Stimulated activated memory B cell treated with anti-CD40 and anti-IgM and Interleukin-4, amounts not matched to agents 10 μg/mL and 1 μg/mL and 100 μg/mL, for 72 hours (primary cell): ENCODE measurements around the gene KDM5B.
"Not testable (repeated sequence)": the region's sequence is repeated elsewhere in the genome, so short reads cannot be mapped to it uniquely, and the experiment has no call there.

ENCODE experiments used
- ATAC-seq: fragments of 150-1000 bp; cut with Tn5 transposase; 2 replicates; pipeline ENCODE4 v1.10.0; 2021
- H3K27ac Mint-ChIP-seq: one replicate; pipeline ENCODE4 v1.8.0; 2022; ENCODE audit warnings: mild to moderate bottlenecking, mixed read lengths
- H3K27me3 Mint-ChIP-seq: one replicate; pipeline ENCODE4 v1.8.0; 2022; ENCODE audit warnings: mixed read lengths
- H3K36me3 Mint-ChIP-seq: one replicate; pipeline ENCODE4 v1.8.0; 2022; ENCODE audit warnings: mixed read lengths
- H3K4me1 Mint-ChIP-seq: one replicate; pipeline ENCODE4 v1.8.0; 2022; ENCODE audit warnings: mixed read lengths
- H3K4me3 Mint-ChIP-seq: one replicate; pipeline ENCODE4 v1.8.0; 2022; ENCODE audit warnings: mild to moderate bottlenecking, moderate library complexity, mixed read lengths
- H3K9me3 Mint-ChIP-seq: one replicate; pipeline ENCODE4 v1.8.0; 2022; ENCODE audit warnings: mixed read lengths

The KDM5B gene

GRCh38 chr1:202831906-202832305 lies 23.7 kb upstream of the KDM5B start:
- Mint-ChIP-seq H3K36me3 (no peaks in the 10 kb centered on the region), H3K9me3 (no peaks in the 10 kb centered on the region)

DNA sequence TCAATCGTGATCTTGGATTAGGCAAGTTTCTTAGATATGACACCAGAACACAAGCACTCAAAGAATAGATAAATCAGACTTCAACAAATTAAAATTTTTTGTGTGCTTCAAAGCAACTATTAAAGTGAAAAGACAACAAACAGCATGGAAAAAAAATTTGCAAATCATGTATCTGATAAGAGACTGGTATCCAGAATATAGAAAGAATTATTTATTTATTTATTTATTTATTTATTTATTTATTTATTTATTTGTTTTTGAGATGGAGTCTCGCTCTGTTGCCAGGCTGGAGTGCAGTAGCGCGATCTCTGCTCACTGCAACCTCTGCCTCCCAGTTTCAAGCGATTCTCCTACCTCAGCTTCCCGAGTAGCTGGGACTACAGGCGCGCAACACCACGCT lies 21.0 kb upstream of the KDM5B start:
- H3K4me1 Mint-ChIP-seq, ATAC-seq: not testable (repeated sequence)

More at GRCh38 chr1:202831906-202832305, 23.7 kb upstream of the KDM5B start:
- Mint-ChIP-seq H3K27me3 (no peaks in the 10 kb centered on the region), H3K4me3 (no peak overlapping the region), H3K4me1 (peaks cover 23% of the 10 kb centered on the region), H3K27ac (no peak overlapping the region)
- ATAC-seq: no peak

DNA sequence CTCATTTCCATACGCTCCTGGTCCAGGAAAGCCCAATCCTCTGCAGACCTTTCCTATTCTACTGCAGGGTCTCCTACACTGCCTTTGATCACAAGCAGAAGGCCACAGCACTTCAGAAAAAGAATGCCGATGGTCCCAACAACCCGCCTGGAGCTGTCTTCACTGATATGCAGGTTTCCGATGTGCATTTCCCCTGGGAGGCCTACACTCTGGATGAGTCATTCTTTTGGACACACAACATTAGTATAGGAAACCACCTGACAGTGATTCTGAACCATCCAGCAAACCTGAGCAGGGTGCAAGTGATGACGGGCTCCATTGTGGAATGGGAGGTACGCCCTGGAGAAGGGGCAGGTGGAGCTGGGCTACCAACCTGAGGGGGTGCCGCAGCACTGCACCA lies 17.5 kb upstream of the KDM5B start:
- Mint-ChIP-seq H3K27ac (no peak overlapping the region), H3K9me3 (no peaks in the 10 kb centered on the region), H3K4me1 (peaks cover 7% of the 10 kb centered on the region), H3K4me3 (no peak overlapping the region), H3K36me3 (no peaks in the 10 kb centered on the region), H3K27me3 (peaks cover 43% of the 10 kb centered on the region)
- no peak for ATAC-seq

More for the DNA sequence above, 21.0 kb upstream of the KDM5B start:
- peaks cover 13% of the 10 kb centered on the region for H3K27me3 Mint-ChIP-seq
- H3K4me3 Mint-ChIP-seq, H3K9me3 Mint-ChIP-seq, H3K36me3 Mint-ChIP-seq, H3K27ac Mint-ChIP-seq: not testable (repeated sequence)

GRCh38 chr1:202821467-202821866 lies 13.2 kb upstream of the KDM5B start:
- H3K27ac Mint-ChIP-seq: no peak overlapping the region
- no peaks in the 10 kb centered on the region for H3K9me3 Mint-ChIP-seq
- H3K36me3 Mint-ChIP-seq: no peaks in the 10 kb centered on the region
- H3K4me1 Mint-ChIP-seq: peaks cover 18% of the 10 kb centered on the region
- H3K27me3 Mint-ChIP-seq: peaks cover 76% of the 10 kb centered on the region
- no peak for ATAC-seq
- no peak overlapping the region for H3K4me3 Mint-ChIP-seq

- Mint-ChIP-seq H3K27ac (no peak overlapping the region), H3K27me3 (peaks cover 60% of the 10 kb centered on the region), H3K36me3 (no peaks in the 10 kb centered on the region), H3K9me3 (no peaks in the 10 kb centered on the region), H3K4me1 (peaks cover 11% of the 10 kb centered on the region), H3K4me3 (no peak overlapping the region)
- no peak for ATAC-seq
Measured at GRCh38 chr1:202818819-202819218, 10.6 kb upstream of the KDM5B start.

DNA sequence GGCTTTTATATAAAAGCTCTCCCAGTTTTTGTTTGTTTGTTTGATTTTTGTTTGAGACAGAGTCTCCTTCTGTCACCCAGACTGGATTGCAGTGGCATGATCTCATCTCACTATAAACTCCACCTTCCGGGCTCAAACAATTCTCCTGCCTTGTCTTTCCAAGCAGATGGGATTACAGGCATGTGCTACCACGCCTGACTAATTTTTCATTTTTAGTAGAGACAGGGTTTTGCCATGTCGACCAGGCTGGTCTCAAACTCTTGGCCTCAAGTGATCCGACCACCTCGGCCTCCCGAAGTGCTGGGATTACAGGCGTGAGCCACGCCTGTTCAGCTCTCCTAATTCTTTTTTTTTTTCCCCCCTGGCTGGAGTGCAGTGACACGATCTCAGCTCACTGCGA lies 6.9 kb upstream of the KDM5B start:
- H3K27me3 Mint-ChIP-seq: peaks cover 50% of the 10 kb centered on the region
- H3K36me3 Mint-ChIP-seq: no peaks in the 10 kb centered on the region
- no peaks in the 10 kb centered on the region for H3K9me3 Mint-ChIP-seq
- H3K4me3 Mint-ChIP-seq: no peak overlapping the region
- no peak overlapping the region for H3K27ac Mint-ChIP-seq
- ATAC-seq: no peak
- H3K4me1 Mint-ChIP-seq: peaks cover 30% of the 10 kb centered on the region

DNA sequence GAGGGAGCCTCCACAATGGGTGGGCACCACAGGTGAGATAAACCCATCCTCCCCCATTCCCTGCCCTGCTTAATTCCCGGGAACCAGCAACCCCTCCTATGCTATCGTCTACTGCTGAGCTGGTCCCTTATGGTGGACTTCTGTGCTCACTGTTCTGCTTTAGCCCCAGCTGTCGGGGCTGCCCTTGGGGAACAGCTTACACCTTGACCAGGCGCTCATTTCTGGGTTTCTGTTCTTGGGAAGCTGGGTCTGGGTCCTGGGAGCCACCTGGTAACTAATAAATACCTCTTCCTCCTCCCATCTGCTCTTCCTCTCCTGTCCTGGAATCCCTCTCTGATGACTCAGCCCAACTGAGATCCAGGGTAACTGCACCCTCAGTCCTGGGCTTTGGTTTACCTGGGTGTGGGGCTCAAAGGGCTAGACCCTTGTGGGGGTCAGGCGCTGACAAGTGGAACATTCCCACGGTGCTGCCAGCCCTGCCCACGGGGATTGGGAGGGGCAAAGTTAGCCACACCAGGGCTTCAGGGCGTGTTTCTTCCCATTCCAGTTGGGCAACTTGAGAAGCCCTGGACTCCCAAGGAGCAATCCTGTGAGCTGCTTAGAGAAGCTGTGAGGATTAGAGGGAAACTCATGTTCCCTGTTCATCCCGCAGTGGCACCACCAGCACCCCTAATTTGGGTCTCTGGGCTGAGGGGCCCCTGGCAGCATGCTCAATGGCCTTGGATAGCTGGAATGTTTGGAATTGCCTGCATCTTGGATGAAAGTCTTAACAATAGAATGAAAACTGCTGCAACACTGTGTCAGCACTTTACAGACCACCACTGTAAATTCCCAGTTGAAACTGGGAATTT lies 4.2 kb upstream of the KDM5B start:
- Mint-ChIP-seq H3K27me3 (peaks cover 25% of the 10 kb centered on the region), H3K4me3 (peak overlapping the region; percentile 90), H3K27ac (peak overlapping the region; percentile 63)

DNA sequence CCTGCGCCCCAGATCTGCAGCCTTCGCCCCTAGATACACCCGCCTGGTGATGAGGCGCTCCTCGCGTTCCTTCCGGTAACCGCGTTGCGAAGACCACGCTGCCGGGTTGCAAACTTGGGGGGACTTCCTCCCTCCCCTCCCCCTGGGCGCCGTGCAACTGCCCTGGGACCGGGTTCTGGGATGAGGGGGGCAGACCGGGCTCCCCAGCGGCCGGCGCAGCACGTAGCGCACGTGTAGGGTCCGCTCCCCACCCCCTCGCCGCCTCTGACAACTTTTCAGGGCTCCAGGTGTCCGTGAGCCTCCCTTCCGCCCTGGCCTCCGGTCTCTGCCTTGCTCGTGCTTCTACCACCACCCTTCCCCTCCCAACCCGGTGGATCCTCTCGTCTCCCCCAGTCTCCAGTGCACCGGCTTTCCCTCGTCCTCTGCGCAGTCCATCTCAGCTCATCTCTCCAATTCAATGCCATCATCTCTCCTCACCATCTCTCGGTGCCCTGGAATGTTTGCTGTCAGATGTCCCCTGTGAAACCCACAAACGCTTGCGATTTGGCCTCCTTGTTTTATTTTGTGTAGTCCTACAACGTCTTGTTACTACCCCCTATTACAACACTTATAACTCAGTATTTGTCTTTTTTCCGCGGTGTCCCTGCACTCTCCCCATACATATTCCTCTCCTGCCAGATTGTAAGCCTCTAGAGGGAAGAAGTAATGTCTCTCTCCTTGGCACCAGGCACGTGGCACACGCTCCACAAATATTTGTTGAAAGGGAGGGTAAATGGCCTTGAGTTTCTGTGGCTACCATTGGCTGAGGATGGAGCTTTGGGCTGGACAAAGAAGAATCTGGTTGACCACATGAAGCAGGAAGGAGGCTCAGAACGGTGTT lies 3.3 kb upstream of the KDM5B start:
- H3K4me3 Mint-ChIP-seq: peak overlapping the region; percentile 90
- no peaks in the 10 kb centered on the region for H3K36me3 Mint-ChIP-seq
- H3K9me3 Mint-ChIP-seq: no peaks in the 10 kb centered on the region
- H3K4me1 Mint-ChIP-seq: peaks cover 37% of the 10 kb centered on the region
- ATAC-seq: peak; percentile 2
- peaks cover 17% of the 10 kb centered on the region for H3K27me3 Mint-ChIP-seq
- peak overlapping the region; percentile 63 for H3K27ac Mint-ChIP-seq

More for the DNA sequence above, 4.2 kb upstream of the KDM5B start:
- Mint-ChIP-seq H3K9me3 (no peaks in the 10 kb centered on the region), H3K36me3 (no peaks in the 10 kb centered on the region), H3K4me1 (peaks cover 34% of the 10 kb centered on the region)
- ATAC-seq: no peak

DNA sequence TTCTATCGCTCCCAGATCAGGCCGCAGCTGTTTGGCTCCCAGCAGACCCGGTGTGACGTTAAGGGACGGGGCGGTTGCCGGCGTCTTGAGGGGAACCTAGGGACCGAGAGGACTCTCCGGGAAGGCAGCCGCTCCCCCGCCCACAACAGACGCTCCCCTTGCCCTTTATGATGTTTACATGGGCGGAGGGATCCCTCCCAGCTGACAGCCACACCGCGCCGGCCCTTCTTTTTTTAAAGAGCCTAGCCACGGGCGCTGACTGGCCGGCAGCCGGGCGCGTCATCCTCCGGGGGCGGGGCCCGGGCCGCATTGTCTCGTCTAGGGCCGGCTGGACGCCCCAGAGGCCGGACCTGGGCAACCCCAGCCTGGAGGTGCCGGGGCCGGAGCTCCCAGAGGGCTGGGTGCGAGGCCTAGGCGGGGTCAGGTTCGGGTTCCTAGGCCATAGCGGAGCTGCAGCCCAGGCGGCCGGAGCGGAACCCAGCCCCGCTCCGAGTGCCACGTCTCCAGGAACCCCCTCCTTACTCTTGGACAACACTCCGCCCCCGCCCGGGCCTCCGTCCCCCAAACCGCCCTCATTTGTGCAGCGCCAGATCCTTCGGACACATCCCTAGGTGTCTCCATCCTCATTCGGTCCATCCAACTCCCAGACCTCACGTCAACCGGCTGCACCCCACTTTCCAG lies 2.5 kb upstream of the KDM5B start, which contains the start of gene PCAT6:
PCAT6 (plus strand) TSS at position 340 of the 681 bp plus-strand sequence.
- H3K4me3 Mint-ChIP-seq: peak within 1 kb of the TSS; percentile 90
- peaks cover 45% of the 10 kb centered on the region for H3K4me1 Mint-ChIP-seq
- H3K27me3 Mint-ChIP-seq: peaks cover 17% of the 10 kb centered on the region
- H3K36me3 Mint-ChIP-seq: no peaks in the 10 kb centered on the region
- ATAC-seq: peak; percentile 90
- H3K9me3 Mint-ChIP-seq: no peaks in the 10 kb centered on the region
- H3K27ac Mint-ChIP-seq: peak within 1 kb of the TSS; percentile 63

- peak overlapping the region; percentile 63 for H3K27ac Mint-ChIP-seq
- H3K27me3 Mint-ChIP-seq: peaks cover 17% of the 10 kb centered on the region
- H3K4me3 Mint-ChIP-seq: peak overlapping the region; percentile 90
- ATAC-seq: no peak
- peaks cover 50% of the 10 kb centered on the region for H3K4me1 Mint-ChIP-seq
- H3K36me3 Mint-ChIP-seq: no peaks in the 10 kb centered on the region
- no peaks in the 10 kb centered on the region for H3K9me3 Mint-ChIP-seq
Measured at GRCh38 chr1:202810193-202810614, 2.0 kb upstream of the KDM5B start.

GRCh38 chr1:202809597-202810159 lies 1.5 kb upstream of the KDM5B start:
- no peaks in the 10 kb centered on the region for H3K9me3 Mint-ChIP-seq
- H3K36me3 Mint-ChIP-seq: no peaks in the 10 kb centered on the region
- ATAC-seq: no peak
- H3K27me3 Mint-ChIP-seq: peaks cover 17% of the 10 kb centered on the region
- peaks cover 51% of the 10 kb centered on the region for H3K4me1 Mint-ChIP-seq
- no peak overlapping the region for H3K27ac Mint-ChIP-seq
- peak overlapping the region; percentile 13 for H3K4me3 Mint-ChIP-seq

DNA sequence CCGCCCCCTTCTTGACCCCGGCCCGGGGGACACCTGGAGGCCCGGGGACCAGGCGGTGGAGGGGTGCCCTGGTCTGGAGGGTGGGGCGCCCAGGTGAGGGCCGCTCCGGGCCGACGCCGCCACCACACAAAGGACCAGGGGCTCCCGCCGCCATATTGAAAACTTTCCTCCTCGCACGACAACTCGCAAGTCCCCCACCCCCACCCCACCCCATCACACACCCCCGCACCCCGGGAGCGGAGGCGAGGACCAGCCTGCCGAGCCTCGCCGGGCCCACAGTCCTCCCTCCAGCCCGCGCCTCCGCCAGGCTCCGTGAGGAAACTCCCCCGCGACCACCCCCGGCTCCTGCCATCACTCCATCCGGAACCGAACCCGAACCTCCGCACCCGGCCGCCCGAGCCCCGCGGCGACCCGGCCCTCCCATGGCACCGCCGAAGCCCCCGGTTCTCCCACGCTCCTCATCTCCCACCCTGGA lies 733 bp downstream of the KDM5B start:
- Mint-ChIP-seq H3K27me3 (peaks cover 14% of the 10 kb centered on the region), H3K4me3 (peak overlapping the region; percentile 81), H3K9me3 (no peaks in the 10 kb centered on the region), H3K4me1 (peaks cover 58% of the 10 kb centered on the region), H3K36me3 (no peaks in the 10 kb centered on the region), H3K27ac (peak overlapping the region; percentile 78)
- peak; percentile 38 for ATAC-seq

DNA sequence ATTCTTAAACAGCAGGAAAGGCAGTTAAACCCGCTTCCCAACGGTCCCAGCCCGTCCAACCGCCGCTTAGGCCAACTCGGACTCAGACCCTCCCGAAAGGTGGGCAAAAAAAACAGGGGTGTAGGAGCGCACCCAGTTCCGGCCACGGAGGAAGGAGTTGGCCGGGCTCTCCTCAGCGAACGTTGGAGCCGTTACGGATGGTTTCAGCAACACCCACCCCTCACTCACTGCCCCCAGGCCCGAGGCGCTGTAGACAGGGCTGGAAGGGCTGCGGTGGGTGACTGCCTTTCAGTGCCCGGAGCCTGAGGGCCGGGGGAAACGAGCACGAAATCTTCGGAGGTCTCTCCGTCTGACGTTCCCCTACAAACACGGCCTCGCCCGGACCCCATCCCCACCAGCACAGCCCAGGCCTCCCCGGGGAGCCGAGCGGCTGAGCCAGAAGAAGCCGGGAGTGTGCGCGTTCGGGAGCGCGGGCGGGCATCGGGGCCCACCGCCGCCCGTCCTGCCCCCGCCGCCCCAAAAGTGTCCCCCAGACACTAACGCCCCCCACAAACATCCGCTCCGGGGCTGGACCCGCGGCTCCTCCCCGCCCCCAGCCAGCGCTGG lies 1.3 kb downstream of the KDM5B start:
- Mint-ChIP-seq H3K27me3 (peaks cover 9% of the 10 kb centered on the region), H3K36me3 (no peaks in the 10 kb centered on the region), H3K27ac (peak overlapping the region; percentile 78), H3K4me3 (peak overlapping the region; percentile 81), H3K9me3 (no peaks in the 10 kb centered on the region), H3K4me1 (peaks cover 57% of the 10 kb centered on the region)
- ATAC-seq: peak; percentile 0
